Kidney (tissue), 14 donors: ENCODE results near the gene IL1R1. TPM values are rescaled to one million over a fixed set of nuclear protein-coding genes. Genes with fewer than 3 reads are reported as not detected.

ENCODE experiments used
- DNase-seq, 5 donors: peaks; one replicate each; pipeline ENCODE4 v3.0.0-alpha.2; 2013 to 2020
- FAIRE-seq: peaks from 2 replicates; lab custom pipeline; 2012; peaks lifted over from hg19 to GRCh38; lab: Jason Lieb, UNC
- H3K27ac ChIP-seq, 2 donors: one replicate each; pipeline ENCODE4 v1.7.0; 2013; ENCODE audit warnings: low read depth in 2 of 2, low read length in 2 of 2, inconsistent platforms in 1 of 2
- H3K27me3 ChIP-seq: one replicate; pipeline ENCODE4 v1.7.1; 2013; ENCODE audit warnings: low read length, inconsistent platforms; ENCODE audit not compliant: control insufficient read depth, insufficient read depth
- H3K36me3 ChIP-seq, 3 donors: one replicate each; pipeline versions ENCODE4 v1.7.0 to v1.7.1; 2013; ENCODE audit warnings: low read length in 3 of 3, control low read depth in 1 of 3, inconsistent platforms in 1 of 3; ENCODE audit not compliant: insufficient read depth in 3 of 3, control insufficient read depth in 2 of 3
- H3K4me1 ChIP-seq, 3 donors: one replicate each; pipeline versions ENCODE4 v1.7.0 to v1.7.1; 2013; ENCODE audit warnings: low read length in 3 of 3, inconsistent platforms in 1 of 3, low read depth in 1 of 3; ENCODE audit not compliant: control insufficient read depth in 2 of 3, insufficient read depth in 2 of 3
- H3K4me3 ChIP-seq, 3 donors: one replicate each; pipeline versions ENCODE4 v1.7.0 to v1.8.1; 2013; ENCODE audit warnings: low read length in 3 of 3, control low read depth in 1 of 3, inconsistent platforms in 1 of 3
- H3K9ac ChIP-seq, 3 donors: one replicate each; pipeline versions ENCODE4 v1.7.0 to v1.7.1; 2013; ENCODE audit warnings: low read length in 3 of 3, control low read depth in 1 of 3, inconsistent platforms in 1 of 3
- H3K9me3 ChIP-seq, 3 donors: one replicate each; pipeline versions ENCODE4 v1.7.0 to v1.7.1; 2013; ENCODE audit warnings: low read length in 3 of 3, control low read depth in 1 of 3, inconsistent platforms in 1 of 3; ENCODE audit not compliant: control insufficient read depth in 2 of 3, insufficient read depth in 1 of 3
- CTCF ChIP-seq: IDR thresholded peaks from 3 replicates; pipeline ENCODE4 v1.5.1; 2012; ENCODE audit warnings: mild to moderate bottlenecking, moderate library complexity, borderline replicate concordance; ENCODE audit not compliant: insufficient read depth; ENCODE audit errors: extremely low read depth
- intact Hi-C: fragments of 100-400 bp; cut with DNase I; formaldehyde crosslinking; loops from one replicate; pipeline ENCODE4 v1.11.1; 2022
- polyA plus RNA-seq: library from polyadenylated mRNA; stranded (reverse); fragments of 350-450 nt; fragmentation: Illumina TruSeq; extraction: RNeasy Lipid Tissue Mini Kit (QIAGEN cat#74804); gene quantifications from one replicate; pipeline ENCODE4 v1.2.3, GENCODE V29; 2014; ENCODE audit warnings: low read depth, low replicate concordance; ENCODE audit not compliant: insufficient read depth
- total RNA-seq: library from RNA; stranded (reverse); fragmentation: NEBNext Ultra II Directional; extraction: Animal tissue kit (Norgen Biotek cat#: 25700); gene quantifications from one replicate; pipeline ENCODE4 v1.2.1, GENCODE V29; 2021
- donor health status: control.
- donor health status: control.
- donor health status: control.
- donor health status: control.
- donor health status: control.
- donor health status: DM: yes; HTN: yes; CAD: no.
- donor health status: Normal renal cell carcinoma (clear cell type).

IL1R1 gene
- total and polyA plus RNA-seq, 2 donors from 2014 or later = 24.6 to 95.9 TPM

GRCh38 chr2:102171946-102172345 is 29.4 kb downstream of the IL1R1 start:
- DNase-seq (no peak), FAIRE-seq (no peak)
- Histone ChIP-seq H3K36me3 (peaks cover 7 to 27% (median 20%) of the 10 kb centered on the region in 3 donors), H3K4me1 (no peaks in the 10 kb centered on the region), H3K9me3 (no peaks in the 10 kb centered on the region), H3K9ac (no peak overlapping the region), H3K27me3 (no peaks in the 10 kb centered on the region), H3K4me3 (no peak overlapping the region), H3K27ac (no peak overlapping the region)
- intact Hi-C loops = no loop called here
- no peak for TF ChIP-seq CTCF

GRCh38 chr2:102172745-102173144 is 30.2 kb downstream of the IL1R1 start:
- no peaks in the 10 kb centered on the region for H3K4me1 ChIP-seq
- H3K27ac ChIP-seq = no peak overlapping the region
- H3K27me3 ChIP-seq = no peaks in the 10 kb centered on the region
- DNase-seq (no peak), FAIRE-seq (no peak)
- TF ChIP-seq CTCF = no peak
- no peaks in the 10 kb centered on the region for H3K9me3 ChIP-seq
- H3K9ac ChIP-seq = no peak overlapping the region
- H3K36me3 ChIP-seq = peaks cover 7 to 30% (median 23%) of the 10 kb centered on the region in 3 donors
- no peak overlapping the region for H3K4me3 ChIP-seq
- intact Hi-C loops = no loop called here

GRCh38 chr2:102176172-102176571 is 33.6 kb downstream of the IL1R1 start:
- Histone ChIP-seq H3K27ac (no peak overlapping the region), H3K36me3 (peaks cover 3 to 30% (median 20%) of the 10 kb centered on the region in 3 donors), H3K4me1 (no peaks in the 10 kb centered on the region), H3K9ac (no peak overlapping the region), H3K9me3 (no peaks in the 10 kb centered on the region), H3K27me3 (no peaks in the 10 kb centered on the region), H3K4me3 (no peak overlapping the region)
- no peak for TF ChIP-seq CTCF
- DNase-seq = no peak
- intact Hi-C loops = no loop called here
- FAIRE-seq = no peak
